Measurements from ENCODE around the gene ANKRD11.

DNA sequence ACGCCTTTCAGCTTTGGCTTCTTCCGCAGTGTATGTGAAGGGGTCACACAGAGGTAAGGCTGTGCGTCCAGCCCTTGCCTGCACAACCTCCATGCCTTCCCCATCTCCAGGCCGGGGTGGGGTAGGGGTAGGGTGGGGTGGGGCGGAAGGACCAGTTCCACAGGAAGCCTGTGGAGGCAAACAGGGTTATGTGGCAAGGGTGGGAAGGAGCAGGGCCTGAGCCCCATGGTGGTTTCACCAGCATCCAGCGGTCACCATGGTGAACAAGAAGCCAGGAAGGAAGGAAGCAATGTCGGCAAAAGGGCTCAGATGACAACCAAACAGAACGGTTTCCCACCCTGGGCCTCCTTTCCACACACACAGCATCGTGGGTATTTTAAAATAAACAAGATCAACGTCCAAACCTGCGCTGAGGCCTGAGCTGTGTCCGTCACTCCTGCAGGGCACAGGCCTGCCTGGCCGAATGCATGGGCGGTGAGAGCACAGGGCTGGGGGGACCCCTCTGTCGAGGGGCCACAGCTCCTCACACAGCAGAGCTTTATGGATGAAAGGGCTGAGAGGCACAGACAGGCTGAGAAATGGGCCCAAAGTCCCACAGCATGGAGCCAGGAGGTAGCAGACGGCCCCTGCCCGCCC is 192.3 kb downstream of the ANKRD11 start:
- TF ChIP-seq POLR2AphosphoS5 (IDR thresholded peaks at IDR 0.05; ENCODE audit: insufficient read depth, low read depth, low read length) = no peak
- TF ChIP-seq, protein P1, sequence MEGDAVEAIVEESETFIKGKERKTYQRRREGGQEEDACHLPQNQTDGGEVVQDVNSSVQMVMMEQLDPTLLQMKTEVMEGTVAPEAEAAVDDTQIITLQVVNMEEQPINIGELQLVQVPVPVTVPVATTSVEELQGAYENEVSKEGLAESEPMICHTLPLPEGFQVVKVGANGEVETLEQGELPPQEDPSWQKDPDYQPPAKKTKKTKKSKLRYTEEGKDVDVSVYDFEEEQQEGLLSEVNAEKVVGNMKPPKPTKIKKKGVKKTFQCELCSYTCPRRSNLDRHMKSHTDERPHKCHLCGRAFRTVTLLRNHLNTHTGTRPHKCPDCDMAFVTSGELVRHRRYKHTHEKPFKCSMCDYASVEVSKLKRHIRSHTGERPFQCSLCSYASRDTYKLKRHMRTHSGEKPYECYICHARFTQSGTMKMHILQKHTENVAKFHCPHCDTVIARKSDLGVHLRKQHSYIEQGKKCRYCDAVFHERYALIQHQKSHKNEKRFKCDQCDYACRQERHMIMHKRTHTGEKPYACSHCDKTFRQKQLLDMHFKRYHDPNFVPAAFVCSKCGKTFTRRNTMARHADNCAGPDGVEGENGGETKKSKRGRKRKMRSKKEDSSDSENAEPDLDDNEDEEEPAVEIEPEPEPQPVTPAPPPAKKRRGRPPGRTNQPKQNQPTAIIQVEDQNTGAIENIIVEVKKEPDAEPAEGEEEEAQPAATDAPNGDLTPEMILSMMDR (IDR thresholded peaks at IDR 0.05; ENCODE audit: extremely low read depth in 1 of 2, insufficient read depth in 1 of 2, low read depth in 1 of 2, low read length in 2 of 2) = no peak
- no peak for TF ChIP-seq POLR2A (IDR thresholded peaks at IDR 0.05; ENCODE audit: low read depth, low read length)
- TF ChIP-seq FOS (IDR thresholded peaks at IDR 0.05; ENCODE audit: borderline replicate concordance, insufficient read depth, low read length) = no peak
- TF ChIP-seq, protein P2, sequence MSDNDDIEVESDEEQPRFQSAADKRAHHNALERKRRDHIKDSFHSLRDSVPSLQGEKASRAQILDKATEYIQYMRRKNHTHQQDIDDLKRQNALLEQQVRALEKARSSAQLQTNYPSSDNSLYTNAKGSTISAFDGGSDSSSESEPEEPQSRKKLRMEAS (IDR thresholded peaks at IDR 0.05; ENCODE audit: insufficient read depth, insufficient read length) = no peak
- no peak for TF ChIP-seq EZH2 (IDR thresholded peaks at IDR 0.05; ENCODE audit: borderline replicate concordance, low read depth, low read length, severe bottlenecking)
- no peak for TF ChIP-seq GATA2 (IDR thresholded peaks at IDR 0.05; ENCODE audit: insufficient read depth, insufficient read length, low read depth, low read length)
